LNCAP (cell line): Measurements from ENCODE around the gene PGLYRP1.

Experiments used
- TF ChIP-seq, protein P1 (sequence below): fragments of 450-650 bp; IDR thresholded peaks from 2 replicates; pipeline ENCODE4 v1.5.1; 2017; ENCODE audit warnings: mild to moderate bottlenecking

Gene PGLYRP1

DNA sequence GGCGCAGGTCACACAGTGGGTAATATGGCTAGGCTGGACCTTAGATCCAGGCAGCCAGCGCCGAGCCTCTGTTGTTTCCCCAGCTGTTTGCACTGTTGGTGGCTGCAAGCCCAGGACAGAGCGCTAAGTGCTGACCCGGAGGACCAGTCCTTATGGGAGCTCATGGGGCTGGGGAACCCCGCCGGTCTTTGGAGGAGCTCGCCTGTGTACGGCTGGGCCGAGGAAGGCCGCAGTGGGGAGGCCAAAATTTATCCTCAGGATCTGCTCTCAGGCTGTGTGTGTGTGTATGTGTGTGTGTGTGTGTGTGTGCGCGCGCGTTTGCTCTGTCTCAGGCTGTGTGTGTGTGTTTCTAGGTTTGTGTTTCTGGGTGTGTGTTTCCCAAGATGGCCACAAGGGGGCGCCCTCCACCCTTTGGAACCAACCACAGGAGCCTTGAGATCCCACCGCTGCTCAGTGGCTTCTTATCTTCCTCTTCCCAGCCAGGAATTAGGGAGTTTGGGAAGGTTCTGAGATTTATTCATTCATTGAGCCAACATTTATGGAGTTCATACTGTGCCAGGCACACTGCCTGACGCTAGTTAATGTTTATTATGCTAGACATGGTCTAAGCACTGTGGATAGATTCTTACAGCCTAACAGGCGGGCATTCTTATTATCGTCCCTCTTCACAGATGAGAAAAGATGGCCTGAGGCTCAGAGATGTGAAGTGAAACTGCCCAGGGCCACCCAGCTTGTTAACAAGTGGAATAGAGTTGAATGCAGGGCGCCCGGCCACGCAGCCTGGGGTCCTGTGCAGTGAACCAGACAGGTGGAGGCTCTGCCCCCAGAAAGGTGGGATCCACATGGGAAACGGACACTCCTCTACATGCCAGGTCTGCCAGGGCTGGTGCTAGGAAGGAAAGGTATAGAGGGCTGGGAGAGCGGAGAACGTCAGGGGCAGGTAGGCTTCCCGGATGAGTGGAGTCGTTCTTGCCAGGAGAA, 13.0 kb downstream of the PGLYRP1 start:
- TF ChIP-seq, protein P1, sequence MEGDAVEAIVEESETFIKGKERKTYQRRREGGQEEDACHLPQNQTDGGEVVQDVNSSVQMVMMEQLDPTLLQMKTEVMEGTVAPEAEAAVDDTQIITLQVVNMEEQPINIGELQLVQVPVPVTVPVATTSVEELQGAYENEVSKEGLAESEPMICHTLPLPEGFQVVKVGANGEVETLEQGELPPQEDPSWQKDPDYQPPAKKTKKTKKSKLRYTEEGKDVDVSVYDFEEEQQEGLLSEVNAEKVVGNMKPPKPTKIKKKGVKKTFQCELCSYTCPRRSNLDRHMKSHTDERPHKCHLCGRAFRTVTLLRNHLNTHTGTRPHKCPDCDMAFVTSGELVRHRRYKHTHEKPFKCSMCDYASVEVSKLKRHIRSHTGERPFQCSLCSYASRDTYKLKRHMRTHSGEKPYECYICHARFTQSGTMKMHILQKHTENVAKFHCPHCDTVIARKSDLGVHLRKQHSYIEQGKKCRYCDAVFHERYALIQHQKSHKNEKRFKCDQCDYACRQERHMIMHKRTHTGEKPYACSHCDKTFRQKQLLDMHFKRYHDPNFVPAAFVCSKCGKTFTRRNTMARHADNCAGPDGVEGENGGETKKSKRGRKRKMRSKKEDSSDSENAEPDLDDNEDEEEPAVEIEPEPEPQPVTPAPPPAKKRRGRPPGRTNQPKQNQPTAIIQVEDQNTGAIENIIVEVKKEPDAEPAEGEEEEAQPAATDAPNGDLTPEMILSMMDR, result peak; percentile 72

DNA sequence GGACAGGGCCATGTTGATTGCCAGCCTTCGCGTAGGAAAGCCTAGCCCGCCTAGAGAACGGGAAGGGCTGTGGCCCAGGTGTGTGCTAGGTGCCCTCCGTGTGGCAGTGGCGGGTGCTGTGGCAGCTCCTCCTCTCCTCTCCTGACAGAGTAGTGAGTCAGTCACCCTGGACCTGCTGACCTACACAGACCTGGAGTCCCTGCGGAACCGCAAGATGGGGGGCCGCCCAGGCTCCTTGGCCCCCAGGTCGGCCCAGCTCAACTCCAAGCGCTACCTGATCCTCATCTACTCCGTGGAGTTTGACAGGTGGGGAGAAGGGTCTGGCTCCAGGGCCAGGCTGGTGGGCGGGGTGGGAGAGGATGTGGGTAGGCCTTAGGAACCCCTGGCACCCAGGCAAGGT, 16.4 kb downstream of the PGLYRP1 start:
- TF ChIP-seq, protein P1, result no peak

DNA sequence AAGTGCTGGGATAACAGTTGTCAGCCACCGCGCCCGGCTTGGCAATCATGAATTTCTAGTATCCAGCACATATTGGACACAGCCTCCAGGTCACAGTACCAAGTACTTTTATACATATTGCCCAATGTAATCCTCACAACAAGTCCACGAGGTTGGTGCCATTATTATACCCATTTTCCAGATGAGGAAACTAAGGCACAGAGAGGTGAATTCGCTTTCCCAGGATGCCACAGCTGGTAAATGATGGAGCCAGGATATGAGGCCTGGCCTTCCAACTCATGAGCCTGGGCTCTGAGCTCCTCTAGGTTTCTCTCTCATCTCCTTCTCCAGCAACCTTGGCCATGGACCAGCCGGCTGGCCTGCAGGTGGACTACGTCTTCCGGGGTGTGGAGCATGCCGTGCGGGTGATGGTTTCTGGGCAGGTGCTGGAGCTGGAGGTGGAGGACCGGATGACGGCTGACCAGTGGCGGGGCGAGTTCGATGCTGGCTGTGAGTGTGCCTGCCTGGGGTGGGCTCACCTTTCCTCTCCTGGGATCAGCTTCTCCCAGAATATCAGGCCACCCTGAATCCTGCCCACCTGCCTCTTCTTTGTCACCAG, 20.1 kb downstream of the PGLYRP1 start:
- TF ChIP-seq, protein P1, result no peak

DNA sequence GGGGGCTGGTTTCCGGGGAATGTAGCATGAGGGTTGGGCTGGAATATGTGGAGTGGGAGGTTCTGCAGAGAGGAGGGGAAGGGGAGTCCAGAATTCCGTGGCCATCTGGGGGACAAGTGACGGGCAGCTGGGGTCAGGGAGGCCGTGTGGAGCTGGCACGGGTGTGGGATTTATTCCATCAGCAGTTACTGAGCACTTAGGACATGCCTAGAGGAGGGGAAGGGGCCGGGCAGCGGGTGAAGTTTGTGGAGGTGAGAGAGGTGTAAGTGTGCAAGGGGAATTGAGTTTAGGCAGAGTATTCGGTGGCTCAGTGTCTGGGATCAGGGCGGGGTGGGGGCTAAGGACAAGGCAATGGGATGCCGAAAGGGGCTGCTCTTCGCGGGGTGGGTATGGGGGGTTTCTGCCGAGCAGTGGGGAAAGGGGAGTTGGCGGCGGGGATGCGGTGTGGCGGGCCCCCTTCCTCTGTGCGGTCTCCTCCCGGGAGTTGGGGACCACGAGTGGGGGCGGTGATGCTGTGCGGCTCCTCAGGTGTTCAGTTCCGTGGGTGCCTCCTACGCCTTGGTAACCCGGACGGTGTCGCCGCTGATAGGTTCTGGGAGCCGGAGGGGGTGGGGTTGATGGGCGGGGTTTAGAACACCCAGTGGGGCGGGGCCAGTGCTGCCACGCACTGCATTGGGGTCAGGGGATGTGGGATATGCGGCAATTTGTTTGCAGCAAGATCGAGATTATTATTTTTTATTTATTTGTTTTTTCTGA, 22.2 kb downstream of the PGLYRP1 start:
- TF ChIP-seq, protein P1, result no peak

GRCh38 chr19:45999653-46000121, 23.2 kb downstream of the PGLYRP1 start:
- TF ChIP-seq, protein P1, result no peak

DNA sequence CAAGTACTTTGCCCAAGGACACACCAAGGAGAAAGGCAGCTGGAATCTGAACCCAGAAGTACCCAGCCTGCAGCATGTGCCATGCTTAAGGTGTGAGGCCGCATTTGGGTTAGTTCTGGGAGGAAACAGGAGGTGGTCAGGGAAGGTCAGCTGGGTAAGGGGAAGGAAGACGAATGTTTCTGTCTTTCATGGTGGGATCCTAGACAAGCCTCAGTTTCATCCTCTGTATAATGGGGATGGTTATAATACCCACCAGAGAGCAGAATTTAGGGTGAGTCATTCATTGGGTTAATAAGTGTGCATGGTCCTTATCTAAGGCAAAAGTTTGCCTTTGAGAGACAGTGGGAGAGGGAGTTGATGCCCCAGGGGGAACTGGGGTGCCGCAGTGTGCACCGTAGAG, 24.0 kb downstream of the PGLYRP1 start:
- TF ChIP-seq, protein P1, result no peak

- TF ChIP-seq, protein P1, result no peak
Observed at GRCh38 chr19:45996933-45997332, 25.9 kb downstream of the PGLYRP1 start.
